Activated CD4-positive, alpha-beta memory T cell treated with anti-CD3 and anti-CD28 coated beads, Interleukin-2, amount 10 ng/mL, durations not matched to agents 7 days and 5 days (primary cell): Measurements from ENCODE around the gene PRPSAP2. TPM values are rescaled to one million over a fixed set of nuclear protein-coding genes. Genes with fewer than 3 reads are reported as not detected.

Source experiments
- CTCF ChIA-PET: fragments of 350-600 bp; sonication (Branson Sonifier 250); formaldehyde crosslinking; loops from one replicate; lab custom pipeline; 2021; ENCODE audit warnings: antibody characterized with exemption, inconsistent platforms; lab: Charles Lee
- POLR2A ChIA-PET: fragments of 350-600 bp; sonication (Branson Sonifier 250); formaldehyde crosslinking; loops from one replicate; lab custom pipeline; 2021; ENCODE audit warnings: antibody characterized with exemption; lab: Charles Lee
- DNase-seq: peaks from one replicate; pipeline ENCODE4 v3.0.0-alpha.2; 2020
- H3K27ac Mint-ChIP-seq: one replicate; pipeline ENCODE4 v1.8.0; 2021; ENCODE audit warnings: mild to moderate bottlenecking, mixed read lengths
- H3K27me3 Mint-ChIP-seq: one replicate; pipeline ENCODE4 v1.8.0; 2021; ENCODE audit warnings: mixed read lengths
- H3K36me3 Mint-ChIP-seq: one replicate; pipeline ENCODE4 v1.8.0; 2021; ENCODE audit warnings: low read depth, mixed read lengths
- H3K4me1 Mint-ChIP-seq: one replicate; pipeline ENCODE4 v1.8.0; 2021; ENCODE audit warnings: mixed read lengths
- H3K4me3 Mint-ChIP-seq: one replicate; pipeline ENCODE4 v1.8.0; 2021; ENCODE audit warnings: mild to moderate bottlenecking, mixed read lengths
- H3K9me3 Mint-ChIP-seq: one replicate; pipeline ENCODE4 v1.8.0; 2021; ENCODE audit warnings: mixed read lengths
- total RNA-seq, 2 experiments: library from RNA; stranded (reverse); gene quantifications; one replicate each; pipeline ENCODE4 v1.2.3, GENCODE V29; 2021

PRPSAP2 gene
- total RNA-seq, 2 experiments from 2014 or later = 36.0 to 36.6 TPM

DNA sequence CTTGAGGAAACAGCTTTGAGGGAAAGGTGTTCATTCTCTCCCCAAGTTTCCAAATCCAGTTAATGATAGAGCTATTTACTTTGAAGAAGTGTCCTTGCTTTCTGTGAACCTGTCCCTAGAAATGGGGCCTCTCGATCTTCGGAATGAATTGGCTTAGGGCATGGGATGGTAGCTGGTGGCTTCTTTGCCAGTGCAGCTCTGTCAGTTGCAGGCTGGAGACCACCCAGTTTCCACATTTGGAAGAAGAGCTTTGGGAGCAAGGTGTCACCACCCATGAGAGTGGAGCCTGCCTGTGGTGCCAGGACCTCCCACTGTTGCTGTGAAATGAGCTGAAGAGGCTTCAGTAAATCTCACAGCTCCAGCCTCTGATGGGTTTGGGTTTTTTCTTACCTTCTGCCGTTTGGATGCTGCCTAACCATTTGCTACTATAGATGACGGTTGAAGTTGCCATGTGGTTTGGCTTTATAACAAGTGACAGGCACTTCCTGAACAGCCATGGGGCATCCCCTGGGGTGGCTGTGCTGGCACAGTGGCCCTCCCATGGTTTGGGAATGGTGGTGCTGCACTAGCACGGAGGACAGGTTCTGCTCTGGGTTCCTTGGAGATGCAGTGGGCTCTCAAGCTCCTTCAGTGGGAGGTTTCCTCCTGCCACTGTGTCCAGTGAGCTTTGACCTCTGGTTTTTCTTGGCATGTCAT is 74.6 kb downstream of the PRPSAP2 start:
- POLR2A ChIA-PET = interaction anchor here (0.8 to 0.9 kb wide), 2 partner anchors 24 kb away, joined by 3 read pairs; no protein-coding TSS in a partner anchor
- no peak overlapping the region for H3K4me3 Mint-ChIP-seq
- no peak for DNase-seq
- H3K27ac Mint-ChIP-seq = no peak overlapping the region
- peaks cover 8% of the 10 kb centered on the region for H3K4me1 Mint-ChIP-seq
- CTCF ChIA-PET = interaction anchor here (1.3 kb wide), 1 partner anchor 29 kb away, joined by 7 read pairs; no protein-coding TSS in a partner anchor
- no peaks in the 10 kb centered on the region for H3K9me3 Mint-ChIP-seq
- peaks cover 21% of the 10 kb centered on the region for H3K36me3 Mint-ChIP-seq
- peaks cover 11% of the 10 kb centered on the region for H3K27me3 Mint-ChIP-seq

DNA sequence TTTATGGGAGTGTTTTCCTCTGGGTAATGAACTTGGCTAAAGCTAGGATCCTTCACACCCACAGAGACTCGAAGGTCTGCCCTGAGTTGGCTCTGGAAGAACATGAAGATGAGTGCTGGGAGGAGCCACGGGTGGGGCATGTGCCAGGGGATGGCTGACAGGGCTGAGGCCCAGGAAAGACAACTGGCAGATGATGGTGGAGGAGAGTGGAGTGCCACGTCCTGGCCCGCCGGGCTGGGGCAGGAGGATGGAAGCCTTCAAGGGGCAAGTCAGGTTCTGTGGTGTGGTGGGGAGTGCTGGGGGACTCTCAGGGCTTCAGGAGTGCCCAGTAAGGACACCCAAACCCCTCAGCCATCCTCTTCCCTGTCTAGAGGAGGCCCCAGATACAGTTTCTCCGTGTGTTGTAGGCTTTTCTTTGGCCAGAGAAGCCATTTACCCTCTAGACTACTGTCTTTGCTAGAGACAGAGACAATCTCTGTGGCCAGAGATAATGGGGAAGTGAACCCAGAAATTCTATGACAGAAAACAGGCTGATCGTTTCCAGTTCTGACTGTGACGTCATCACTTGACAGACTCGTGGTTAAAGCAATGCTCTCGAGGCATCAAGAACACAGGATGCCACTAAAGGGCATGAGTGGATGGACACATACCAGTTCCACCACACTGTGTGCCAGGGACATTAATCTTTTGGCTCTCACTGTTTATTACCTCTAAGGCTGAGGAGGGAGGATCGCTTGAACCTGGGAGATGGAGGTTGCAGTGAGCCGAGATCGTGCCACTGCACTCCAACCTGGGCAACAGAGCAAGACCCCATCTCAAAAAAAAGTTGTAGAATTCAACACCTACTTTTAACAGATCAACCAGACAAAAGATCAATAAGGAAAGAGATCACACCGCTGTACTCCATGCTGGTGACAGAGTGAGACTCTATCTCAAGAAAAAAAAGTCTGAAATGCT is 75.4 kb downstream of the PRPSAP2 start:
- no peaks in the 10 kb centered on the region for H3K9me3 Mint-ChIP-seq
- H3K36me3 Mint-ChIP-seq = peaks cover 19% of the 10 kb centered on the region
- ChIA-PET CTCF (interaction anchor here (0.7 to 1.3 kb wide), 2 partner anchors 28 to 307 kb away, joined by 3 to 7 read pairs; no protein-coding TSS in a partner anchor), POLR2A (interaction anchor here (0.9 kb wide), 1 partner anchor 23 kb away, joined by 3 read pairs; no protein-coding TSS in a partner anchor)
- H3K27ac Mint-ChIP-seq = no peak overlapping the region
- peaks cover 11% of the 10 kb centered on the region for H3K27me3 Mint-ChIP-seq
- peaks cover 8% of the 10 kb centered on the region for H3K4me1 Mint-ChIP-seq
- DNase-seq = no peak
- no peak overlapping the region for H3K4me3 Mint-ChIP-seq

DNA sequence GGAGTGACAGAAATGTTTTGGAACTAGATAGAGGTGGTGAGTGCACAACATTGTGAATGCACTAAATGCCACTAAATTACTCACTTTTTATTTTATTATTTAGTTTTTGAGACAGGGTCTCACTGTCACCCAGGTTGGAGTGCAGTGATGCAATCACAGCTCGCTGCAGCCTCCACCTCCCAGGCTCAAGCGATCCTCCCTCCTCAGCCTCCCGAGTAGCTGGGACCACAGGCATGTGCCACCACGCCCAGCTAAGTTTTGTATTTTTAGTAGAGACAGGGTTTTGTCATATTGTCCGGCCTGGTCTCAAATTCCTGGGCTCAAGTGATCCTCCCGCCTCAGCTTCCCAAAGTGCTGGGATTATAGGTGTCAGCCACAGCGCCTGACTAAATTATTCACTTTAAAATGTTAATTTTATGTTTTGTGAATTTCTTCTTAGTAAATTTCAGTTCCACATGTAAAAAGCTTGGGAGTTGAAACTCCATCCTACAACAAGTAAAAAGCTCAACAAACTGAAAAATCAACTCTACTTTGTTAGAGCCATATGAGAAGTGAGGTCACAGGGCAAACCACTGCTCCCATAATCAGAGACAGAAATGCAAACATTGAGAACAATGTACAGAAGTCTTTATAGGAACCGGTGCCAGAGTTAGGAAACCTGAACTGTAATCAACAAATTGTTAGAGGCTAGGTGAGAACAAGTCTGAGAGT is 80.2 kb downstream of the PRPSAP2 start:
- no peak overlapping the region for H3K27ac Mint-ChIP-seq
- CTCF ChIA-PET = interaction anchor here (0.8 to 1.1 kb wide), 3 partner anchors 11 to 29 kb away, joined by 3 to 4 read pairs (median 3); no protein-coding TSS in a partner anchor
- DNase-seq = no peak
- POLR2A ChIA-PET = no interaction called here
- H3K36me3 Mint-ChIP-seq = no peaks in the 10 kb centered on the region
- no peaks in the 10 kb centered on the region for H3K4me1 Mint-ChIP-seq
- no peaks in the 10 kb centered on the region for H3K9me3 Mint-ChIP-seq
- H3K27me3 Mint-ChIP-seq = peaks cover 27% of the 10 kb centered on the region
- H3K4me3 Mint-ChIP-seq = no peak overlapping the region

DNA sequence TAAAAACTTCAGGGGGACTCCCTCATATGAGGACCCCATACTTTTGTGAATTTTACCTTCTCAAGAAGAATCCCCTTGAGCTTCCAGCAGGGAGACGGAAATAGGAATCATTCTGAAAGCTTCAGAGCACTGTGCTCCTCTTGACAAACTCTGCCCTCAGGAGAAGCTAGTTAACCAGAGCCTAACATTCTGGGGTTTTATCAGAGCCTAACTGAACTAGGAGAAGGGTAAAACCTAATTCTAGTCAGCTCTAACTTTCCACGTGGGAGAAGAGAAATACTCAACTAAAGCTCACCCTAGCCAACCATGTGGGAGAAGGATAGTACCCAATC is 80.7 kb downstream of the PRPSAP2 start:
- H3K4me1 Mint-ChIP-seq = no peaks in the 10 kb centered on the region
- POLR2A ChIA-PET = interaction anchor here (0.7 kb wide), 1 partner anchor 80 kb away, joined by 3 read pairs; no protein-coding TSS in a partner anchor

DNA sequence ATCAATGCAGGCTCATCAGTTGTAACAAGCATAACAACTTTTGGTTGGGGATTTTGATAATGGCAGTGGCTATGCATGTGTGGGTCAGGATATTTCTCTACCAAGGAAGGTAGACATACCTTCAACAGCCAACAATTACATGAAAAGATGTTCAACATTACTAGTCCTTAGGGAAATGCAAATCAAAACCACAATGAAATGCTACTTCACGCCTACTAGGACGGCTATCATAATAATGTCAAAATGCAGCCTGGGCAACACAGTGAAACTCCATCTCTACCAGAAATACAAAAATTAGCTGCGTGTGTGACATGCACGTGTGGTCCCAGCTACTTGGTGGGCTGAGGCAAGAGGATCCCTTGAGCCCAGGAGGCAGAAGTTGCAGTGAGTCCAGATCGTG is 86.7 kb downstream of the PRPSAP2 start:
- no peaks in the 10 kb centered on the region for H3K36me3 Mint-ChIP-seq
- no peaks in the 10 kb centered on the region for H3K9me3 Mint-ChIP-seq
- ChIA-PET CTCF (interaction anchor here (0.6 kb wide), 1 partner anchor 29 kb away, joined by 3 read pairs; no protein-coding TSS in a partner anchor), POLR2A (no interaction called here)
- DNase-seq = no peak
- H3K4me1 Mint-ChIP-seq = no peaks in the 10 kb centered on the region
- H3K27me3 Mint-ChIP-seq = peaks cover 44% of the 10 kb centered on the region
- no peak overlapping the region for H3K4me3 Mint-ChIP-seq
- H3K27ac Mint-ChIP-seq = no peak overlapping the region

More for the DNA sequence above, 80.7 kb downstream of the PRPSAP2 start:
- H3K9me3 Mint-ChIP-seq = no peaks in the 10 kb centered on the region
- H3K36me3 Mint-ChIP-seq = no peaks in the 10 kb centered on the region
- H3K27ac Mint-ChIP-seq = no peak overlapping the region
- CTCF ChIA-PET = interaction anchor here (0.8 to 1.1 kb wide), 3 partner anchors 10 to 29 kb away, joined by 3 to 4 read pairs (median 3); no protein-coding TSS in a partner anchor
- no peak for DNase-seq
- H3K4me3 Mint-ChIP-seq = no peak overlapping the region
- peaks cover 25% of the 10 kb centered on the region for H3K27me3 Mint-ChIP-seq

DNA sequence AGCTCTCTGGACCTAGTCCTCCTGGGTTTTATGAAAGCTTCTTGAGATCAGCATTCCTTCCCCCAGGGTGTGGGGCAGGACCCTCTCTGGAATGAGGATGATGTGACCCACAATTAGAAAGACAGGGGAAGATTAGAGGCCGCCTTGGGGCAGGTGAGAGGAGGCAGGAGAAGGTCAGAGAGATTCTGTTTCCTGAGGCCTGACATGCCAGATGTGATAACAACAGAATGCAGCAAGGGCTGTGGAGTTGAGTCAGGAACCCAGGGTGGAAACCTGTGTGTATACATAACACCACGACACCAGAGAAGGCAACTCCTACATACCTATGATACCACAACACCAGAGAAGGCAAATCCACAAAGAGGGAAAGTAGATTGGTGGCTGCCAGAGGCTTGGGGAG is 88.6 kb downstream of the PRPSAP2 start:
- H3K4me3 Mint-ChIP-seq = no peak overlapping the region
- ChIA-PET CTCF (interaction anchor here (0.8 kb wide), 1 partner anchor 14 kb away, joined by 4 read pairs; no protein-coding TSS in a partner anchor), POLR2A (interaction anchor here (0.8 kb wide), 1 partner anchor 8 kb away, joined by 3 read pairs; no protein-coding TSS in a partner anchor)
- no peaks in the 10 kb centered on the region for H3K9me3 Mint-ChIP-seq
- DNase-seq = no peak
- no peaks in the 10 kb centered on the region for H3K36me3 Mint-ChIP-seq
- peaks cover 46% of the 10 kb centered on the region for H3K27me3 Mint-ChIP-seq
- no peaks in the 10 kb centered on the region for H3K4me1 Mint-ChIP-seq
- no peak overlapping the region for H3K27ac Mint-ChIP-seq

DNA sequence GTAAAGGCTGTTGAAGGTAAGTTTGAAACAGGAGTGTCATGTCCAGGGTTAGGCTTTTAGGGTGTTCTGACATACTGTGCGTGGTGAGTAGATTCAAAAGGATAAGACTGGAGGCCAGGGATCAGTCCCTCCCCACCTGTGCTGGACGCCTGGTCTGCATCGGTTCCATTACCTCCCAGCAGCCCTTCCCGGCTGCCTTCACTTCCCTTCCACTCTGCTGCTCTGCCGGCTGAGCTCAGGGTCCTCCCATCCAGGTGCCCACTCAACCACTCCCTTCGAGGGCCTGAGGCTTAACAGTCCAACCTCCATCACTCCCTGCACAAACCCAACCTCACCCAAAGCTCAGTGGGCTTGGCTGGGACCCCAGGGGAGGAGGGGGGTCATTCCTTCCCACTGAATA is 89.9 kb downstream of the PRPSAP2 start:
- no peaks in the 10 kb centered on the region for H3K9me3 Mint-ChIP-seq
- CTCF ChIA-PET = interaction anchor here (0.5 kb wide), 1 partner anchor 13 kb away, joined by 3 read pairs; no protein-coding TSS in a partner anchor
- no peaks in the 10 kb centered on the region for H3K36me3 Mint-ChIP-seq

DNA sequence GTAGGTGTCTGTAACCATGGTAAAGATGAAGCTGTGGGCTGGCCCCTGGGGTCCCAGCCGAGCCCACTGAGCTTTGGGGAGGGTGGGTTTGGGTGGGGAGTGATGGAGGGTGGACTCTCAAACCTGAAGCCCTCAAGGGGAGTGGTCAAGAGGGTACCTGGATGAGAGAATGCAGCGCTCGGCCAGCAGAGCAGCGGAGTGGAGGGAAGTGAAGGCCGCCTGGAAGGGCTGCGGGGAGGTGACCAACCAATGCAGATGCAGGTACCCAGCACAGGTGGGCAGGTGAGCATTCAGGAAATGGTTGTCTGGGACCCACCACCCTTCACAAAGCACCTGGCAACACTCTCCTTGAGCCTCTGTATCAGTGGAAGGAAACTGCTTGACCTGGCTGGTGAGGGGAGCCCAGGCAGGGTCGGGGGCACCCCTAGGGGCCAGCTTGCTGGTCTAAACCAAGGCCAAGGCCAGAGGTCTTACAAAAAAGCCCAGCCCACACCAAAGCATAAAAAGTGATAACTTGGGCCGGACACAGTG is 90.6 kb downstream of the PRPSAP2 start:
- peaks cover 42% of the 10 kb centered on the region for H3K27me3 Mint-ChIP-seq
- POLR2A ChIA-PET = interaction anchor here (1.2 kb wide), 1 partner anchor 90 kb away, joined by 3 read pairs; no protein-coding TSS in a partner anchor
- H3K4me1 Mint-ChIP-seq = no peaks in the 10 kb centered on the region
- no peaks in the 10 kb centered on the region for H3K36me3 Mint-ChIP-seq
- no peak overlapping the region for H3K4me3 Mint-ChIP-seq
- DNase-seq = no peak
- CTCF ChIA-PET = interaction anchor here (1.2 to 1.3 kb wide), 2 partner anchors 10 to 12 kb away, joined by 3 to 4 read pairs; no protein-coding TSS in a partner anchor
- H3K9me3 Mint-ChIP-seq = no peaks in the 10 kb centered on the region
- H3K27ac Mint-ChIP-seq = no peak overlapping the region

More for the DNA sequence above, 89.9 kb downstream of the PRPSAP2 start:
- Mint-ChIP-seq H3K27ac (no peak overlapping the region), H3K4me1 (no peaks in the 10 kb centered on the region), H3K27me3 (peaks cover 42% of the 10 kb centered on the region), H3K4me3 (no peak overlapping the region)
- POLR2A ChIA-PET = no interaction called here
- no peak for DNase-seq

DNA sequence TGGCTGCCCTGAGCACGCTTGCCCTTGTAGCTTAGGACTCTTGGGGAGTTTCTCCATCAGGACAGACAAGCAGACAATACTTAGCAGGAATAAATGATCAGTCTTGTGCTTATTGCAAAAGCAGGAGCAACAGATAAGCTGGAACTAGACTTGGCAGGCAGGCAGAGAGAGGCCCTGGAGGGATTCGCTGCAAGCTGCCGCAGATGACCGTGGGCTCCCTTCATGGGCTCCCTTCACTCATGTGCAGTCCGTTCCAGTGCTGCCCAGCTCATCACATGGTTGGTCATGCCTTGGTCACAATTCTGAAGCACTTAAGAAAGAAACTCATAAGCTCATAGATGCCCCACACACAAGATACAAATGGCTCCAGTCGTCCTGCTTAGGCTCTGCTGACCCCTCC is 91.6 kb downstream of the PRPSAP2 start:
- Mint-ChIP-seq H3K27ac (no peak overlapping the region), H3K36me3 (no peaks in the 10 kb centered on the region), H3K4me3 (no peak overlapping the region), H3K9me3 (no peaks in the 10 kb centered on the region), H3K27me3 (peaks cover 39% of the 10 kb centered on the region), H3K4me1 (peaks cover 4% of the 10 kb centered on the region)
- ChIA-PET POLR2A (interaction anchor here (1.2 kb wide), 1 partner anchor 91 kb away, joined by 3 read pairs; no protein-coding TSS in a partner anchor), CTCF (interaction anchor here (1.2 to 1.3 kb wide), 2 partner anchors 11 kb away, joined by 3 to 4 read pairs; no protein-coding TSS in a partner anchor)
- no peak for DNase-seq

DNA sequence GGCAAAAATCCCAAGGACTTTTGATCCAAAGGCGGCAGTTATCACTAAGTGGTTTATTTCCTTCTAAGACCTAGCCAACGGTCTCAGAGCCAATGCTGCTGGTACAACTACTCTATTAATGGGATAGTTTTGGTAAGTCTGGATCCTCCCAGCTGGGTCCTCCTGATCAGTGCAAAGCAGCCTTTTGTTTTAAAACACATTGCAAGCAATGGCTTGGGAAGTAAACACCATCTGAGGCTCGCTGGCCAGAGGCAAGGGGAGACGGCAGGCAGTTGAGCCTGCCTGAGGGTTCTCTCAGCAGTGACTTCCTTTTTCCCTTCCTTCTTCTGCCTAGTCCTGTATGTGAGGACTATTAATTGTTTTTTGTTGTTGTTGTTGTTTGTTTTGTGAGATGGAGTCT is 92.4 kb downstream of the PRPSAP2 start:
- ChIA-PET POLR2A (no interaction called here), CTCF (no interaction called here)
- H3K4me1 Mint-ChIP-seq = peaks cover 8% of the 10 kb centered on the region
- H3K36me3 Mint-ChIP-seq = no peaks in the 10 kb centered on the region
- no peak overlapping the region for H3K4me3 Mint-ChIP-seq
- H3K27ac Mint-ChIP-seq = no peak overlapping the region
- no peaks in the 10 kb centered on the region for H3K9me3 Mint-ChIP-seq
- peaks cover 35% of the 10 kb centered on the region for H3K27me3 Mint-ChIP-seq
- no peak for DNase-seq

DNA sequence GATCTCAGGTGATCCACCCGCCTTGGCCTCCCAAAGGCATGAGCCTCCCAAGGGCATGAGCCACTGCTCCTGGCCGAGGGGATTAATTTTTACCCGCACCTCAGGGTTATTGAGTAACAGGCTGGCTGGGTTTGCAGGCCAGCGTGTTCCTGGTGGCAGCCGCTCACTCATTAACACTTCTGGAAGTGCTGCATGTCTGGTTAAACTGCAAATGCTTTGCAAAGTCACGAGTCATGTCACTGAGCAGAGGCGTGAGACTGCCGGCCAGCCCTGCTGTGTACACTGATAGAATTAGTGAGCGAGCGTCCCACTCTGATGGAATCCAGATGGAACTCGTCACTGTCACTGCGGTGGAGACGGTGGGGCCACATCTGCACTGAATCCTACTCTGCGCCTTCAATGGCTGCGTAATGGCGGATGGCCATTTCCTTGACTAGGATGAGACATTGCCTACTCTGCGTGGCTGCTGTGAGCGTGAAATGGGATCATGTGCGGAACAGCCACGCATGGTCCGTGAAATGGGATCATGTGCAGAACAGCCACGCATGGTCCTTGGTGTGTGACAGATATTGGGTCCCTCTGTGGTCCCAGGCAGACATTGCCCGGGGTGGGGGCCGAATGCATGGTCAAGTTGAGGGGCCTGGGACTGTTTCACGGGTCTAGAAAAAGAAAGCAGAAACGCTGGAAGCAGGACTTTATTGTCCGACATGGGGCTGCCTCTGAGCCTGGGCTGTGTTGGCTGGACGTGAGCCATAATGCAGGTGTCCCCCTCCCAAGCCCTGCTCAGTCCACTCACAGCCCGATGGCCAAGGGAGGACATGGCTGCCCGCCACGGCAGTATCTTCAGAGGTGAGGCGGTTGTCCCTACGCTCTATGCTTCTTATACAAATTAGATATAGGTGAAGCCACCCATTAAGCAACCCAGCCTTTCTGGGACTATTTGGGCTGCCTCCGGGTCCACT is 93.3 kb downstream of the PRPSAP2 start:
- Mint-ChIP-seq H3K9me3 (no peaks in the 10 kb centered on the region), H3K4me1 (peaks cover 13% of the 10 kb centered on the region), H3K4me3 (no peak overlapping the region), H3K27ac (no peak overlapping the region), H3K36me3 (no peaks in the 10 kb centered on the region), H3K27me3 (peaks cover 29% of the 10 kb centered on the region)
- ChIA-PET CTCF (no interaction called here), POLR2A (no interaction called here)
- DNase-seq = no peak
